ENCODE results near the gene AP3B2.

AP3B2 gene

DNA sequence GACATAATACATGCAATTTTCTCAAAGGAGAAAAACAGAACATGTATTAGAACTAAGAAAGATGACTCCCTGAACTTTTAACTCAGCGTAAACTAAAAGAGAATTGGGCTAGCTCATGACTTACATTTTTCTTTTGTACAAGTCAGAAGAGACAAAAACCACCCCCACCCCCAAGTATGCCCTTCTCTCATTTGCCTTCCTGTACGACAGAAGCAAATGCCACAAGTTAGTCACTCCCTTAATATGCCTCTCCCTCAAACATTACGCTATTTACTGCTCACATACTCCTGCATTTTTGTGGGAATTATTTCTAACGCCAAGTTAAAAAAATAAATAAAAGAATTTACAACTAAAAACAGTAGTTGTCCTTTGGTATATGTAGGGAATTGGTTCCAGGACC is 84.5 kb downstream of the AP3B2 start:
- H3K27me3 Mint-ChIP-seq (ENCODE audit: low read depth), result peaks cover 5% of the 10 kb centered on the region
- no peak overlapping the region for H3K27ac Mint-ChIP-seq
- H3K4me1 Mint-ChIP-seq (ENCODE audit: low read depth), result no peaks in the 10 kb centered on the region
- H3K36me3 Mint-ChIP-seq (ENCODE audit: low read depth), result no peaks in the 10 kb centered on the region
- no peaks in the 10 kb centered on the region for H3K9me3 Mint-ChIP-seq
- no peak for DNase-seq (ENCODE audit: low spot score)
- no peak overlapping the region for H3K4me3 Mint-ChIP-seq

DNA sequence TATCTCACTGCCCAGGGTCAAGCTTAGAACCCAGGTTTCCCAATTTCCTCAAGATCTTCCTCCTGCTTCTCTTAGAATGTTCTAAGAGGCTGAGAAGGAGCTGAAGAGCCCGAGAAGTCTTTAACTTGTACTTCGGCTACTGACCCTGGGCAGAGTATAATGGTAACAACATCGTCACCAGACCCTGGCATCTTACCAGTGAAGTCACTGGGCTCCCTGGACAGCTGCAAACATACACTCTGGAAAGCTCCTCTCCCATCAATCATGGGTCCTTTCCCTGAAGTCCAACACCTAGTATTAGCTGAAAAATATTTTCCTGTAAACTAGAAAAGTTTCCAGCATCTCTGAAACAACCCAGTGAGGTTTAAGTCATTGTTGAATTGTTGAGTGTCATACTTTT is 85.2 kb downstream of the AP3B2 start:
- H3K27me3 Mint-ChIP-seq (ENCODE audit: low read depth), result peaks cover 5% of the 10 kb centered on the region
- no peak overlapping the region for H3K27ac Mint-ChIP-seq
- no peaks in the 10 kb centered on the region for H3K4me1 Mint-ChIP-seq (ENCODE audit: low read depth)
- no peaks in the 10 kb centered on the region for H3K36me3 Mint-ChIP-seq (ENCODE audit: low read depth)
- no peaks in the 10 kb centered on the region for H3K9me3 Mint-ChIP-seq
- DNase-seq (ENCODE audit: low spot score), result no peak
- no peak overlapping the region for H3K4me3 Mint-ChIP-seq

DNA sequence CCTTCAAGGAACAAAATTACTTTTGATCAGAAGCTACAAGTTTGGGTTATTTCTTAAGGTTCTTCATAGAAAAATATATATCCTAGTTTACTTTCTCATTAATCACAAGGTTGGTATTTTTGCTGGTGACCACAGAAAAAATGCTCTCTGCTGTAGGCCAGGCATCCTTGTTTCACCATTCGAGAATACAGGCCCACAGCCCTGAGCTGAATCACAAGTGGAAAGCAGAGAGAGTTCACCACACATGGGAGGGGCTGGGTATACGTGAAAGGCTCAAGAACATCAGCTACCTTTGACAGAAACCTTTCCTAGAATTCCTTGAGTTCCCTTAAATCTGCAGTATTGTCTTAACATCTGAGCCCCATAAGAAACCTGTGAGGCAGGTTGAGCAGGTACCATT is 85.7 kb downstream of the AP3B2 start:
- DNase-seq (ENCODE audit: low spot score), result no peak
- peaks cover 5% of the 10 kb centered on the region for H3K27me3 Mint-ChIP-seq (ENCODE audit: low read depth)
- no peaks in the 10 kb centered on the region for H3K4me1 Mint-ChIP-seq (ENCODE audit: low read depth)
- no peak overlapping the region for H3K27ac Mint-ChIP-seq
- no peak overlapping the region for H3K4me3 Mint-ChIP-seq
- no peaks in the 10 kb centered on the region for H3K9me3 Mint-ChIP-seq
- H3K36me3 Mint-ChIP-seq (ENCODE audit: low read depth), result no peaks in the 10 kb centered on the region

DNA sequence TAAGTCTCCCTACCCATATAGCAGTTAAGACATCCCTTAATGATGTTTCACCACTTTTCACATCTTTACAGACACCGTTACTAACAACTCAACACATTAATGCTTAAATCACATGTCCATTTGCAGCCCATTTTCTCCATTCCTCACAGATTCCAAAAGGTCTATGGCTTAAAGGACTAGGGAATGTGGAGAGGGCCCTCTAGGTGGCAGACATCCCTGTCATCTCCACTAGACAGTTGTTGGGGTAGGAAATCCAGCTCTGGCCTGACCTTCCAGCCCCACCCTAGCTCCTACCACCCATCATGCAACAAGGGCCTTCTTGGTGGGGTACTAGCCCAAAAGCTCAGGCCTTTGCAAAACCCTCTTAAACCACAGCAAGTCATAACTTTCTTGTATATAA is 87.7 kb downstream of the AP3B2 start:
- Mint-ChIP-seq H3K27ac (no peak overlapping the region), H3K36me3 (ENCODE audit: low read depth) (no peaks in the 10 kb centered on the region), H3K4me1 (ENCODE audit: low read depth) (no peaks in the 10 kb centered on the region), H3K27me3 (ENCODE audit: low read depth) (no peaks in the 10 kb centered on the region), H3K4me3 (no peak overlapping the region), H3K9me3 (no peaks in the 10 kb centered on the region)
- no peak for DNase-seq (ENCODE audit: low spot score)

DNA sequence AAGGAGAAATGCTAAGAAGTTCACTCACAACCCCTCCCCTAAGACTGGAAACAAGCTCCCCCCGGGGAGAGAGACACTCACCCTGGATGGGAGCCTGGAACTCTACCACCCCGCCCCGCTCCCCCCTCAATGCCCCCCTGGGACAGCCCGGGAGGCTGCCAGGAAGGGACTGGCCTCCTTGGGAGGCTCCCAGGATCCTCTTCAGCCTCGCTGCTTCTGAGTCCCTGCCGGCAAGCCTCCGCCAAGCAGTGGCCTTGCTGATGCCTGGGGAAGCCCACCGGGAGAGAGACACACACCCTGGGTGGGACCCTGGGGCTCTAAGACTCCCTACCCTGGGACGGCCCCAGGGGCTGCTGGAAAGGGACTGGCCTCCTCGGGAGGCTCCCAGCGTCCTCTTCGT is 95.9 kb downstream of the AP3B2 start:
- H3K27me3 Mint-ChIP-seq (ENCODE audit: low read depth), result peaks cover 10% of the 10 kb centered on the region
- DNase-seq (ENCODE audit: low spot score), result no peak

DNA sequence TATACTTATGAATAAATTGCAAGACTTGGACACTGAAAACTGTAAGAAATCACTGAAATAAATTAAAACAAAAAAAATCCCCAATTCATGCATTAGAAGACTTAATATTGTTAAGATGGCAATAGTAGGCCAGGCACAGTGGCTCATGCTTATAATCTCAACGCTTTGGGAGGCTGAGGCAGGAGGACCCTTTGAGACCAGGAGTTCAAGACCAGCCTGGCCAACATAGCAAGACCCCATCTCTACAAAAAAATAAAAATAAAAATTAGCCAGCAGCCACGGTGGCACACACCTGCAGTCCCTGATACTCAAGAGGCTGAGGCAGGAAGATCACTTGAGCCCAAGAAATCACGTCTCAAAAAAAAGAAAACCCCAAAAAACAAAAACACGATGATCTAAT is 98.3 kb downstream of the AP3B2 start:
- no peaks in the 10 kb centered on the region for H3K9me3 Mint-ChIP-seq
- H3K27ac Mint-ChIP-seq, result no peak overlapping the region
- no peak for DNase-seq (ENCODE audit: low spot score)
- H3K36me3 Mint-ChIP-seq (ENCODE audit: low read depth), result no peaks in the 10 kb centered on the region
- H3K4me1 Mint-ChIP-seq (ENCODE audit: low read depth), result no peaks in the 10 kb centered on the region
- H3K27me3 Mint-ChIP-seq (ENCODE audit: low read depth), result peaks cover 14% of the 10 kb centered on the region
- H3K4me3 Mint-ChIP-seq, result no peak overlapping the region

More for the DNA sequence above, 95.9 kb downstream of the AP3B2 start:
- Mint-ChIP-seq H3K9me3 (no peaks in the 10 kb centered on the region), H3K27ac (no peak overlapping the region), H3K36me3 (ENCODE audit: low read depth) (no peaks in the 10 kb centered on the region), H3K4me3 (no peak overlapping the region), H3K4me1 (ENCODE audit: low read depth) (no peaks in the 10 kb centered on the region)

Data from T-helper 2 cell treated with Interferon-gamma antibody and Interleukin-4, amounts not matched to agents 5 μg/mL and 100 μg/mL, for 36 hours (primary cell).